Breast epithelium (tissue), 3 donors: Measurements from ENCODE around the gene CHTF18.

Source experiments
- CTCF ChIP-seq, 3 donors: fragments of 450-650 bp; IDR thresholded peaks; one replicate each; pipeline ENCODE4 v1.5.1; 2016 to 2017; ENCODE audit warnings: antibody characterized with exemption in 3 of 3, mild to moderate bottlenecking in 3 of 3, moderate library complexity in 3 of 3
- POLR2A ChIP-seq: fragments of 450-650 bp; IDR thresholded peaks from one replicate; pipeline ENCODE4 v1.6.1; 2016; ENCODE audit warnings: antibody characterized with exemption, mild to moderate bottlenecking, moderate library complexity

GRCh38 chr16:841455-842060, 53.1 kb downstream of the CHTF18 start:
- TF ChIP-seq CTCF (IDR thresholded peaks at IDR 0.05) (no peak), POLR2A (no peak)
